Measurements from ENCODE around the gene FGB.

FGB gene

GRCh38 chr4:154611833-154612232 is 49.0 kb downstream of the FGB start:
- Histone ChIP-seq H3K27ac (no peak overlapping the region), H3K27me3 (ENCODE audit: control insufficient read depth, insufficient read depth, low read length) (no peaks in the 10 kb centered on the region), H3K79me2 (no peaks in the 10 kb centered on the region), H3K36me3 (ENCODE audit: control insufficient read depth, insufficient read depth, low read length) (no peaks in the 10 kb centered on the region), H3K4me2 (ENCODE audit: low read length) (no peak overlapping the region), H3K9me3 (ENCODE audit: control insufficient read depth, low read length) (no peaks in the 10 kb centered on the region), H3K4me3 (ENCODE audit: low read depth, low read length) (no peak overlapping the region), H3K9ac (no peak overlapping the region), H3K4me1 (no peaks in the 10 kb centered on the region), H2AFZ (no peak overlapping the region)
- TF ChIP-seq CTCF (IDR thresholded peaks at IDR 0.05): no peak

GRCh38 chr4:154612472-154613414 is 49.9 kb downstream of the FGB start, which contains the start of gene FGG:
Gene FGG (minus strand): TSS chr4:154612656. CDS start chr4:154612609, 47 bp downstream.
- Histone ChIP-seq H3K4me2 (ENCODE audit: low read length) (no peak within 1 kb of the TSS), H3K4me1 (no peaks in the 10 kb centered on the region), H3K9ac (no peak within 1 kb of the TSS), H3K27me3 (ENCODE audit: control insufficient read depth, insufficient read depth, low read length) (no peaks in the 10 kb centered on the region), H3K27ac (no peak within 1 kb of the TSS), H3K4me3 (ENCODE audit: low read depth, low read length) (no peak within 1 kb of the TSS), H3K79me2 (no peaks in the 10 kb centered on the region), H2AFZ (no peak within 1 kb of the TSS), H3K9me3 (ENCODE audit: control insufficient read depth, low read length) (no peaks in the 10 kb centered on the region), H3K36me3 (ENCODE audit: control insufficient read depth, insufficient read depth, low read length) (no peaks in the 10 kb centered on the region)
- no peak for TF ChIP-seq CTCF (IDR thresholded peaks at IDR 0.05)

- Histone ChIP-seq H3K4me2 (ENCODE audit: low read length) (no peak overlapping the region), H2AFZ (no peak overlapping the region), H3K4me3 (ENCODE audit: low read depth, low read length) (no peak overlapping the region), H3K9ac (no peak overlapping the region), H3K27ac (no peak overlapping the region), H3K36me3 (ENCODE audit: control insufficient read depth, insufficient read depth, low read length) (no peaks in the 10 kb centered on the region), H3K4me1 (no peaks in the 10 kb centered on the region), H3K27me3 (ENCODE audit: control insufficient read depth, insufficient read depth, low read length) (no peaks in the 10 kb centered on the region), H3K79me2 (no peaks in the 10 kb centered on the region), H3K9me3 (ENCODE audit: control insufficient read depth, low read length) (no peaks in the 10 kb centered on the region)
- no peak for TF ChIP-seq CTCF (IDR thresholded peaks at IDR 0.05)
Measured at GRCh38 chr4:154614306-154614705, 51.5 kb downstream of the FGB start.

- no peak overlapping the region for H3K4me2 ChIP-seq (ENCODE audit: low read length)
- H3K9me3 ChIP-seq (ENCODE audit: control insufficient read depth, low read length): no peaks in the 10 kb centered on the region
- no peaks in the 10 kb centered on the region for H3K4me1 ChIP-seq
- H3K4me3 ChIP-seq (ENCODE audit: low read depth, low read length): no peak overlapping the region
- H3K27me3 ChIP-seq (ENCODE audit: control insufficient read depth, insufficient read depth, low read length): no peaks in the 10 kb centered on the region
- H3K27ac ChIP-seq: no peak overlapping the region
- no peaks in the 10 kb centered on the region for H3K36me3 ChIP-seq (ENCODE audit: control insufficient read depth, insufficient read depth, low read length)
- TF ChIP-seq CTCF (IDR thresholded peaks at IDR 0.05): no peak
- H2AFZ ChIP-seq: no peak overlapping the region
- no peaks in the 10 kb centered on the region for H3K79me2 ChIP-seq
- no peak overlapping the region for H3K9ac ChIP-seq
Measured at GRCh38 chr4:154615211-154615610, 52.4 kb downstream of the FGB start.

All from parathyroid adenoma (tissue), 2 donors.